Psoas muscle (tissue), 8 donors: ENCODE data around the gene C3orf20. TPM values are rescaled to one million over a fixed set of nuclear protein-coding genes. Genes with fewer than 3 reads are reported as not detected.
A peak's percentile ranks its signal among the peaks of the same experiment; 100 is the strongest.

Experiments
- ATAC-seq, 4 donors: fragments of 200-7000 bp; cut with Tn5 transposase; one replicate each; pipeline ENCODE4 v1.9.1; 2020; ENCODE audit warnings: moderate library complexity in 3 of 4, mild to moderate bottlenecking in 2 of 4
- DNase-seq, 2 donors: peaks; one replicate each; pipeline ENCODE4 v3.0.0-alpha.2; 2020
- H3K27ac ChIP-seq: fragments of 200-600 bp; one replicate; pipeline ENCODE4 v1.8.0; 2022
- H3K27me3 ChIP-seq, 3 donors: fragments of 200-600 bp in 1 of 3; one replicate each; pipeline versions ENCODE4 v1.6.1 to v1.8.0; 2013 to 2022; ENCODE audit warnings: low read length in 2 of 3, mild to moderate bottlenecking in 2 of 3, moderate library complexity in 1 of 3; ENCODE audit not compliant: insufficient read depth in 3 of 3
- H3K36me3 ChIP-seq, 2 donors: fragments of 200-600 bp in 1 of 2; one replicate each; pipeline versions ENCODE4 v1.6.1 to v1.8.0; 2013 to 2022; ENCODE audit warnings: low read depth in 1 of 2, mild to moderate bottlenecking in 1 of 2, moderate library complexity in 1 of 2; ENCODE audit not compliant: insufficient read depth in 1 of 2
- H3K4me1 ChIP-seq: fragments of 200-600 bp; one replicate; pipeline ENCODE4 v1.8.0; 2022
- H3K4me3 ChIP-seq: fragments of 200-600 bp; one replicate; pipeline ENCODE4 v1.8.0; 2022; ENCODE audit warnings: mild to moderate bottlenecking
- H3K9me3 ChIP-seq: fragments of 200-600 bp; one replicate; pipeline ENCODE4 v1.8.0; 2022
- WGBS, 3 donors: extraction: QIAGEN DNeasy Blood & Tissue Kit; methylation state at CpG; one replicate each; pipeline versions ENCODE4 v1.1.6 to v1.1.7; 2013; 5-methylcytosine and 5-hydroxymethylcytosine counted together
- intact Hi-C, 2 donors: fragments of 100-400 bp; cut with DNase I; formaldehyde crosslinking; loops; one replicate each; pipeline versions ENCODE4 v1.11.0 to v1.14.2; 2022
- polyA plus RNA-seq, 3 donors: library from polyadenylated mRNA; stranded (reverse); fragments of 200-250 nt; gene quantifications; one replicate each; pipeline ENCODE4 v1.2.3, GENCODE V29; 2013
- total RNA-seq, 4 donors: library from RNA; stranded (reverse); fragmentation: NEBNext Ultra II Directional in 2 of 4; extraction: Animal tissue kit (Norgen Biotek cat#: 25700) in 2 of 4; gene quantifications; one replicate each; pipeline versions ENCODE4 v1.2.1 to v1.2.4, GENCODE V29; 2021 to 2023
- TF ChIP-seq, protein P1 (sequence below): fragments of 200-600 bp; IDR thresholded peaks from one replicate; pipeline ENCODE4 v1.8.0; 2022; ENCODE audit warnings: antibody characterized with exemption
- donor health status: healthy with polysubstance abuse.
- donor health status: DM: no; HTN: no; CAD: no; lungs with moderate emphysema.
- donor health status: Bipolar disorder and iron deficiency.
- donor health status: healthy.
- donor health status: DM: yes; HTN: yes; CAD: no.
- donor health status: DM: no; HTN: no; CAD: no.
- donor health status: DM: no; HTN: no; CAD: no.
- donor health status: DM: yes; HTN: yes; CAD: no.

The C3orf20 gene
- total and polyA plus RNA-seq, 7 donors = 0.01 to 0.38 (median 0.09) TPM; not detected in 2

DNA sequence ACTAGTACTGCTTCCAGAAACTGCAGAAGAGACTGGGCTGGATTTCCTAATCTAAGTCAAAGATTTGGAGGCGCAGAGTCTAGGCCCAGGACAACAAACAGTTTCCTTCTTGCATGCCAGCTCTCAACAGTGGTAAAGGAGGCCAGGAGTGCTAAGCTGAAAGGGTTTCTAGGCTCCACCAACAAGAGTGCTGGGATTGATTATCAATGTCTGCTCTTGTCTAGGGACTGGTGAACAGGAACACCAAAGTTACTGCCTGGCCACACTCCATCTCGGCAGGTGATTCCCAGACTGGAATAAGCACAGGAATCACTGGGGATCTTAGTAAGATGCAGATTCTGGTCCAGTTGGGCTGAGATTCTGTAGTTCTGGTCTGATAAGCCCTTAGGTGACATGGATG is 121.1 kb downstream of the C3orf20 start:
- ATAC-seq = no peak
- no peaks in the 10 kb centered on the region for H3K4me1 ChIP-seq
- H3K4me3 ChIP-seq = no peak overlapping the region
- no peaks in the 10 kb centered on the region for H3K9me3 ChIP-seq
- H3K27ac ChIP-seq = no peak overlapping the region
- 48 to 66% (median 57%) methylated on average over 2 of the region's 2 CpGs for whole genome bisulfite sequencing, 3 donors
- DNase-seq = no peak
- H3K27me3 ChIP-seq = peaks cover 0 to 7% (median 0%) of the 10 kb centered on the region in 3 donors
- H3K36me3 ChIP-seq = no peaks in the 10 kb centered on the region
- intact Hi-C loops = no loop called here
- TF ChIP-seq, protein P1, sequence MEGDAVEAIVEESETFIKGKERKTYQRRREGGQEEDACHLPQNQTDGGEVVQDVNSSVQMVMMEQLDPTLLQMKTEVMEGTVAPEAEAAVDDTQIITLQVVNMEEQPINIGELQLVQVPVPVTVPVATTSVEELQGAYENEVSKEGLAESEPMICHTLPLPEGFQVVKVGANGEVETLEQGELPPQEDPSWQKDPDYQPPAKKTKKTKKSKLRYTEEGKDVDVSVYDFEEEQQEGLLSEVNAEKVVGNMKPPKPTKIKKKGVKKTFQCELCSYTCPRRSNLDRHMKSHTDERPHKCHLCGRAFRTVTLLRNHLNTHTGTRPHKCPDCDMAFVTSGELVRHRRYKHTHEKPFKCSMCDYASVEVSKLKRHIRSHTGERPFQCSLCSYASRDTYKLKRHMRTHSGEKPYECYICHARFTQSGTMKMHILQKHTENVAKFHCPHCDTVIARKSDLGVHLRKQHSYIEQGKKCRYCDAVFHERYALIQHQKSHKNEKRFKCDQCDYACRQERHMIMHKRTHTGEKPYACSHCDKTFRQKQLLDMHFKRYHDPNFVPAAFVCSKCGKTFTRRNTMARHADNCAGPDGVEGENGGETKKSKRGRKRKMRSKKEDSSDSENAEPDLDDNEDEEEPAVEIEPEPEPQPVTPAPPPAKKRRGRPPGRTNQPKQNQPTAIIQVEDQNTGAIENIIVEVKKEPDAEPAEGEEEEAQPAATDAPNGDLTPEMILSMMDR = no peak

DNA sequence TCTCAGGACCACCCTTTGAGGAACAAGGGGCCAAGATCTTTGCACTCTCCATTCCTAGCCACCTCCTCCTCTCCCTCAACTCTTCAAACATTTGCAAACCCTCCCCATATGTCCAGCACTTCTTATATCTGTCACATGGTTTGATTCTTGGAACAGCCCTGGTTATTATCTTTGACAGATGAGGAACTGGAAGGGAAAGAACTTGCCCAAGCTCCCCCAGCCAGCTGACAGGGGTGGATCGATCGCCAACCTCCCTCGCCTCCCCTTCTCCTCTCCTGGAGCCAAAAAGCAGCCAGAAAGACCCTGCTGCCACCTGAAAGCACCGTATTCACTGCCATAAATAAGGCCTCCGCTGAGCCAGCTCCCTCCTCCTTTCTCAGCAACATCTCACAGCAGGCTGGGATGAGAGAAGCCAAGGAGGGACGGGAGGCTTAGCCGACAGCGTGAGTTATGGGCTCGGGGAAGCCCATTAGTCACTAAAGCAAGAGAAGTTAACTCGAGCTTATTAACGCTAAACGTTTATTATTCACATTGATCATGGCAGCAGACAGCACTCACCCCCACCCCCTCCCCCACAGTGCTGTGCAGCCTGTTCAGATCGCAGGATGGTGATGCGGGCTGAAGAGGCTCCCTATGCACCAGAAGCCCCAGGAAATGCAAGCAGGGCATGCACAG is 121.6 kb downstream of the C3orf20 start:
- DNase-seq (peak in 1 of 2 donors; percentile 25), ATAC-seq (no peak)
- TF ChIP-seq, protein P1 = no peak
- 54 to 59% (median 58%) methylated on average over 14 of the region's 14 CpGs for WGBS, 3 donors
- intact Hi-C loops = no loop called here
- Histone ChIP-seq H3K4me1 (no peaks in the 10 kb centered on the region), H3K27ac (no peak overlapping the region), H3K36me3 (no peaks in the 10 kb centered on the region), H3K4me3 (no peak overlapping the region), H3K9me3 (no peaks in the 10 kb centered on the region), H3K27me3 (peaks cover 0 to 7% (median 0%) of the 10 kb centered on the region in 3 donors)

DNA sequence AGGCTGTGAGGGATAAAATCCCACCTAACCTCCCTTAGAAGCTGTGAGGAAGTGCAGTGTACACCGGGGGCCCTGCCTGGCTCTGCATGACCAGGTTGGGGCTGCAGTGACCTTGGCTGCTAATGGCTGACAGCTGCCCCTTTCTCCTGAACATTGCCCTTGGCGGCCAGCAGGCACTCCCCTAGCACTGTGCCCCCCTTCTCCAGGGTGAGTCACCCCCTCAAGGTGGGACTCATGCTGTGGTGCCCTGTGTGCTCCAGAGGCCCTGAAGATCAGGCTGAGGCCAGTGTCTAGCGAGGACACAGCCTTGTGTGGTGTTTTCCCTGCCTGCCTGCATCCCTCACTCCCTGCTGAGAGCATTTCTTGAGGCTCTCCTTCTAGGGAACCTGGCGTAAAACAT is 122.8 kb downstream of the C3orf20 start:
- H3K36me3 ChIP-seq = no peaks in the 10 kb centered on the region
- intact Hi-C loops = no loop called here
- DNase-seq (peak in 1 of 2 donors; percentile 42), ATAC-seq (no peak)
- TF ChIP-seq, protein P1 = no peak
- no peak overlapping the region for H3K27ac ChIP-seq
- peaks cover 0 to 7% (median 0%) of the 10 kb centered on the region in 3 donors for H3K27me3 ChIP-seq
- WGBS, 3 donors = 70 to 77% (median 73%) methylated on average over 4 of the region's 4 CpGs
- no peaks in the 10 kb centered on the region for H3K9me3 ChIP-seq
- no peak overlapping the region for H3K4me3 ChIP-seq
- H3K4me1 ChIP-seq = no peaks in the 10 kb centered on the region

DNA sequence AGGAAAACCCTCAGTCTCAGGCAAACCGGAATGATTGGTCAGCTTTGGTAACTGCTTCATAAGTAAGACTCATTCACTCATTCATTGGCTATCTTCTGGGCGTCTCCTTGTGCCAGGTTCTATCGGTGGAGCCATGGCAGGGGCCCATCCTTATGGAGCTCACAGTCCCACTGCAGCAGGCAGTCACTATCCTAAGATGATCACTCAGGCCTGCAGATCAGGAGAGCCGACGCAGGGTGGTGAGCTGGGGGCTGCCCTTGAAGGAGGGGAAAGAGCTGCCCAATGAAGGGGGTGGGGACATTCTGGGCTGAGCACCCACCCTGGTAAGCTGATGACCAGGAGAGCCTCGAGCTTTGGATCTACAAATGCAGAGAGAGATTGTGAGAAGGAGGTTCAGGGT is 123.3 kb downstream of the C3orf20 start:
- 70 to 74% (median 72%) methylated on average over 6 of the region's 6 CpGs for WGBS, 3 donors

More for the DNA sequence above, 123.3 kb downstream of the C3orf20 start:
- intact Hi-C loops = no loop called here
- TF ChIP-seq, protein P1 = no peak
- peaks cover 0 to 7% (median 0%) of the 10 kb centered on the region in 3 donors for H3K27me3 ChIP-seq
- H3K36me3 ChIP-seq = no peaks in the 10 kb centered on the region
- no peak overlapping the region for H3K27ac ChIP-seq
- ATAC-seq (no peak), DNase-seq (no peak)
- H3K9me3 ChIP-seq = no peaks in the 10 kb centered on the region
- no peaks in the 10 kb centered on the region for H3K4me1 ChIP-seq
- H3K4me3 ChIP-seq = no peak overlapping the region
